GM15510 (cell line): Measurements from ENCODE around the gene NFIA.

Experiments used
- POLR2A ChIP-seq: IDR thresholded peaks from 3 replicates; pipeline ENCODE4 v1.6.1; 2011; ENCODE audit warnings: borderline replicate concordance; ENCODE audit not compliant: insufficient read length; ENCODE audit errors: extremely low read depth

Gene NFIA

DNA sequence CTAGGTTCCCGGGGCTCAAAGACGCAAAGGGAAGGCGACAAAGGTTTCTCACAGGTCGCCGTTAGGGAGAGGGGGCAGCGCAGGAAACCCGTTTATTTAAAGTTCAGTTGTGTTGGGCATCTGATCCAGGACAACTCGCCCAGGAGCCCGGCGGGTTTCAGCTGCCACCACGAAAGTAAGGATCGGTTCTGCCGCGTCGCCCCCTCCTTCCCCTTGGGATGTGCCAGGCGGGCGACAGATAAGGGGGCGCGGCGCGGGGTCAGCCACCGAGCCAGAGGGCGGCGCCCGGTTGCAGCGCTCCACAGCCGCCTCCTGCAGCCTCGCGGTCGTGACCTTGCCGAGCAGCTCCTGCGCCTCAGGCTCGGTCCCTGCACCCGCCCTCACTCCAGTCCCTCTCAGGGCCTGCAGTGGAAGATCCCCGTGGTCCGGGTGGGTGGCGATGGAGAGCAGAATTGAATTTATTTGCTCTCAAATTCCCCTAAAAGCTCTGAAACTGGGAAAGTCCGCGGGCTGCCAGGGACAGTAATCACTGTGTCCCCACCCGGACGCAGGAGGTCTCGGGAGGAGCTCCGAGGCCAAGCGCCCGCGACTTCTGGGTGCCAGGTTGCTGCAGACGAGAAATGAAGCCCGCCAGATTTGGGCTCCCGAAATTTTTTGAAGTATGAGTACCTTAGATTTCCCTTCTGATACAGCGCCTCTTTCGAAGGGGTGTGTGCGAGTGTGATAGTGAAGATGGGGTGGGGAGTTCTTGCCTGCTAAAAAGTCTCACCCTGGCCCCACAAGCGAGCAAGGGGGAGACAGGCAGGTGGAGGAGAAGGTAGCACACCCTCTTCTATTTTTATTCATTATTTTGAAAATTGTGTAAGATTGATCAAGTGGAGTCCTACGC is 28.4 kb upstream of the NFIA start:
- no peak for TF ChIP-seq POLR2A

DNA sequence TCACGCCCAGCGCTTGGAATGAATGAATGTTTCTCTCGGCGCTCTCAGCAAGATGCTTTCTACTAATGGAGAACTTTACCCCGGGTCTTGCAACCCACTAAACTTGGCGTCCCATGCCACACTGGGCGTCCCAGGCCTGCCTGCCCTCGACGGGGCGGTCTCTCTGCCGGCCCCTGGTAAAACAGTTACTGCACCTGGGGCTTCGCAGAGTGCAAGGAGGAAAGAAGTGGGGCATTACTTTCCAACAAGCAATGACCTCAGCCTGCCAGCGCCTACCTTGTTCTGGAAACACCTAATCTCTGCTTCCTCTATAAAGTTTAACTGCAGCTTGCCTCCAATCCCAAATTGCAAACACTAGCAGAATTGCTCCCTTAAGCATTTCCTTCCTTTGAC is 27.8 kb upstream of the NFIA start:
- TF ChIP-seq POLR2A: no peak

GRCh38 chr1:61055110-61055614 is 27.2 kb upstream of the NFIA start:
- TF ChIP-seq POLR2A: no peak

DNA sequence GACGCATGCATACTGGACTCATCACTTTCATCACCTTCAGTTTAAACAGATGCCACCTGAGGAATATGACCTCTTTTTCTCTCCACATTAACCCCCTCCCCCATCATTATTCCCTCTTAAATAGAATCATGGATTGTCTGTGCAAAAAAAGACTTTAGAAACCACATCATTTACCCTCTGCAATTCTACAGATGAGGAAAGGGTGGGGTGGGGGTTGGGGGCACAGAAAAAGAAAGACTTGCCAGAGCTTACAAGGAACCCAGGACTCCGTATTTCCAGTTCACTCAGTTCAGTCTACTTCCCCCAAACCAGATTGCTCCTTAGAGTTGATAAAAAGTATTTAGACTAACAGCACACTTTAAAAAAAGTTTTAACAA is 26.2 kb upstream of the NFIA start:
- TF ChIP-seq POLR2A: no peak

GRCh38 chr1:61056573-61057439 is 25.6 kb upstream of the NFIA start:
- TF ChIP-seq POLR2A: no peak

DNA sequence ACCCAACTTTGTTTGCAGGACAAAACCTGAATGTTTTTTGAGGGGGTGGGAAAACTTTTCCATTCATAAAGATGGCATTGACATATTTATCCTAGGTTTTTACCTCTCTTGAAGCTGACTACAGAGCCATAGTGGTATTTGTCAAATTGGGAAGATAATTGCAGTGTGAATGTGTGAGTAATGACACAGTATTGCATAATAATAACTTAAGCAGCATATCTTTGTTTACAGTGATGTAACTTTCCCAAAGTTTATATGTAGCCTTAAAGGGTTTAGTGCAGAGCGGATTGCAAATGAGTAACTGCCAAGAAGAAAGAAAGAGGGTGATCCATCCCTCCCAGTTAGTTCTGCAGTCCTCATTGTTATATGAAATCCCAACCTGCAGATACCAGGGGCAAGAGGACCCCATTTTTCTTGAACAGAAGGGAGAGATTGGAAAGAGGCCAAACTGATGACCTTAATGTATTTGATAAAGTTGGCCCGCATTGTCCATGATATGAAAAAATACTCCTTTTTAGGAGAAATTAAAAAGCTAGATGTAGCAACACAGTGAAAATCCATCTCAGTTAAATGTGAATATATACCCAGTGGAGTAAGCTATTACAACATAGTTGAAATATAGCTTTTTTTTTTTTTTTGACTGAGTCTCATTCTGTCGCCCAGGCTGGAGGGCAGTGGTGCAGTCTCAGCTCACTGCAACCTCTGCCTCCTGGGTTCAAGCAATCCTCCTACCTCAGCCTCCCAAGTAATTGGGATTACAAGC is 23.7 kb upstream of the NFIA start:
- TF ChIP-seq POLR2A: no peak

DNA sequence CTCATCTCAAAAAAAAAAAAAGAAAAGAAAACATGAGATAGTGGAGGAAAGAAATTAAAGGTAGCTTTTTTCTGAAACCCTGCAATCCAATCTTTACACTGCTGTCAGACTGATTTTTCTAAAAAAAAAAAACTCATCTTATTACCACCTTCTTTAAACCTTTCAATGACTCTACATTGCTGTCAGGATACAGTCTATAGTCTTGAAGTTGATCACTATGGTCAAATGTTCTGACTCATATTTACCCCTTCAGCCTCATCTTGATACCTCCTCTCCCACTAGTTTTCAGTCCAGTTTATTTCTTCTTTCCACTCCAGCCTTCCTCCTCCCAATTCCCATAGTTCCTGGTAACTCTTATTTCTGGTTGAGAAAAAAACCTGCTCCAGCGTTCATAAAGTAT is 17.7 kb upstream of the NFIA start:
- TF ChIP-seq POLR2A: no peak

DNA sequence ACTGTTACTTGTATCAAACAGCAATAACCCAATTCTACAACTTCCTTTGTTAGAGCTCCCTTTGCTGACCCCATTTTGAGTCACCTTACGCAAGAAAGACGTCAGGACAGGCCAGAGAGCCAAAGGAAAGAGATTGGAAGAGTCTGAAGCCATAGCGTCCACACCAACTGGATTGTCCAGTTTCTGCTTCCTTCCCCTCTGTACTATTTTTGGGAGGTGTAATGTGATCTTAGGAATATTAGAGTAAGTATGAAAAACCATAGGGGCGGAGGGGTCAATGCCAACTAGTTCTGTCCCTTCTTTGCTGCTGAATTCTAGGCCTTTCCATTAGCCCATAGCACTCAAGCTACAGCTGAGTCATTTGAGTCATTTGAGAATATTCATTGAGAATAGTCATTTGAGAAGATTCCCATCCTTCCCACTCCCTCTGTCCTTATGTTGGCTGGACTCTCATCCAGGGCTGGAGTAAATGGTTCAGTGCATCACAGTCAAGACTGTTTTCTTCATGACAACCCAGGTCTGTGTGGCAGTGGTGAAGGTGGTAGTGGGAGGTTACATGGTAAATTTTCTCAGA is 14.8 kb upstream of the NFIA start:
- no peak for TF ChIP-seq POLR2A

DNA sequence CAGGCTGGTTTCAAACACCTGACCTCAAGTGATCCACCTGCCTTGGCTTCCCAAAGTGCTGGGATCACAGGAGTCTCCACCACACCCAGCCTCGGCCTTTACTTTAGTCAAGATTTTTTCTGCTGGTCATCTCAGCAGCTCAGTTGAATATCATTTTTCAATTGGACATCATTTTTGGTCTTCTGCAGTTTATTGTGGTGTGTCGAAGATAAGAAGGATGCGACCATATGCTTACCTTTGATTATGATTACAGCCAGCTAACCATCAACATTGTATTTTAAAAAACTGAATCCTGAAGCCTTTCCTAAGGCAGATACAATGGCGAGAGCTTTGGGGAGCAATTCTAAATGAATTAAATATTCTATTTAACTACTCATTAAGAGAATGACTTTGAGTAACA is 12.3 kb upstream of the NFIA start:
- TF ChIP-seq POLR2A: no peak

- TF ChIP-seq POLR2A: no peak
These were observed 10.9 kb upstream of the NFIA start for GRCh38 chr1:61071205-61072130.

GRCh38 chr1:61073871-61074270 is 8.5 kb upstream of the NFIA start:
- no peak for TF ChIP-seq POLR2A

DNA sequence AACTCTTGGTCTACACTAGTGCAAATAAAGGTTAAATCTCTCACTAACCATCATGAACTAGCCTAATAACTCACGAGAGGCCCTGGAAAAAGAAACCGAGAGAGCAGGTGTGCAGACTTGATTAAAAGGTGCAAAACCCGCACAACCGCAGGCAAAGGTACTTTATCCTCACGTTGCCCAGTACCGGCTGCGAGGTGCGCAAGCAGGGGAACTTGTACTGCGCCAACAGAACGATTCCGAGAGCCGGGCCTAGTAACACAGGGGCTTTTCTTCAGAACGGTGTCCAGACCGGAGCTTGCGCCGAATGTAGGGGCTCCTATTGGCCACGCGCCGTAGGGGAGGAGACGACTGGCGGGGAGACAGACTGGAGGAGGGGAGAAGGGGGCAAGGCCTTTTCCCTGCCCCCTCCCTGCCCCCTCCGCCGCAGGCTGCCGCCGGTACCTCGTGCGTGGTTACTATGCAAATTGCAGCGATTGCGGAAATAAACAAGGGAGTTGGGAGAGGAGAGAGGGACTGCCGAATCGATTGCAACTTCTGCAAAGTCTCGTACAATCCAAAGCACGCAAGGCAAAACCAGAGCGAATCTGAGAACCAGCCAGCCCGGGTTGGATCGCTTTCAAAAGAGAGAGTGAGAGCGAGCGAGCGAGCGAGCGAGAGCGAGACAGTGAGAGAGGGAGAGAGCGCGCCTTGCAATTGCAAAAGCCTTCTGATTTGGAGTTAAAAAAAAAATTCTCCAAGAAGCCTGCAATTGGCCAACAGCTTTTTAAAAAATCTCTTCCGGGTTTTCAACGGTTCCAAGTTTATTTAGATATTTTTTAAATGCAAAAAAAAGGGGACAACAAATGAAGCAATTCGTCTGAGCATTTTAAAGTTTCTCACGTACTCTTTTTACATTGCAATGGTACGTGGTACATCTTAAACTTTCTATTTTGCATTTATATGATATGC is 5.4 kb upstream of the NFIA start:
- TF ChIP-seq POLR2A: no peak
